GM12865 (cell line): Measurements from ENCODE around the gene UNKL.

Experiments
- DNase-seq: peaks from one replicate; pipeline ENCODE4 v3.0.0; 2010; ENCODE audit warnings: low read depth
- H3K4me3 ChIP-seq: 2 replicates; pipeline ENCODE4 v1.5.1; 2011; ENCODE audit warnings: mild to moderate bottlenecking, low read depth, low read length, control low read depth
- CTCF ChIP-seq: IDR thresholded peaks from 2 replicates; pipeline ENCODE4 v1.5.1; 2011; ENCODE audit warnings: low read length, control low read depth, low read depth, inconsistent platforms; ENCODE audit not compliant: insufficient read depth; ENCODE audit errors: missing control alignments

UNKL gene

GRCh38 chr16:1435921-1436697, 21.6 kb upstream of the UNKL start:
- TF ChIP-seq CTCF, result no peak
- no peak overlapping the region for H3K4me3 ChIP-seq
- no peak for DNase-seq

- no peak for DNase-seq
- no peak for TF ChIP-seq CTCF
- no peak overlapping the region for H3K4me3 ChIP-seq
Measured at GRCh38 chr16:1434644-1435592, 20.4 kb upstream of the UNKL start.

GRCh38 chr16:1433756-1434155, 19.3 kb upstream of the UNKL start:
- no peak for TF ChIP-seq CTCF
- no peak overlapping the region for H3K4me3 ChIP-seq
- no peak for DNase-seq

GRCh38 chr16:1433263-1433560, 18.7 kb upstream of the UNKL start:
- no peak overlapping the region for H3K4me3 ChIP-seq
- no peak for DNase-seq
- no peak for TF ChIP-seq CTCF

- TF ChIP-seq CTCF, result no peak
Measured at GRCh38 chr16:1432388-1433262, 18.1 kb upstream of the UNKL start.

GRCh38 chr16:1431497-1432270, 17.2 kb upstream of the UNKL start:
- no peak for TF ChIP-seq CTCF
- no peak for DNase-seq
- H3K4me3 ChIP-seq, result no peak overlapping the region

More at GRCh38 chr16:1432388-1433262, 18.1 kb upstream of the UNKL start:
- no peak for DNase-seq
- H3K4me3 ChIP-seq, result no peak overlapping the region
